IPS-18c (cell line): ENCODE data around the gene ZNF8.
"Not testable (repeated sequence)": the region's sequence is repeated elsewhere in the genome, so short reads cannot be mapped to it uniquely, and the experiment has no call there.

Experiments
- H3K4me3 ChIP-seq: 2 replicates; pipeline ENCODE4 v1.7.0; 2013; ENCODE audit warnings: low read depth, mild to moderate bottlenecking, low read length, moderate library complexity; ENCODE audit not compliant: insufficient read depth
- H3K9me3 ChIP-seq: one replicate; pipeline ENCODE4 v1.6.1; 2013; ENCODE audit warnings: mild to moderate bottlenecking, low read length, moderate library complexity; ENCODE audit not compliant: control insufficient read depth, insufficient read depth

Gene ZNF8

GRCh38 chr19:58279042-58279924 is 528 bp downstream of the ZNF8 start:
- H3K4me3 ChIP-seq = peak overlapping the region; percentile 99
- no peaks in the 10 kb centered on the region for H3K9me3 ChIP-seq

GRCh38 chr19:58279925-58280316 is 1.2 kb downstream of the ZNF8 start:
- no peaks in the 10 kb centered on the region for H3K9me3 ChIP-seq
- H3K4me3 ChIP-seq = peak overlapping the region; percentile 99; the same call in 1 of the 2 replicates

- no peaks in the 10 kb centered on the region for H3K9me3 ChIP-seq
Measured at GRCh38 chr19:58284199-58284598, 5.4 kb downstream of the ZNF8 start.

DNA sequence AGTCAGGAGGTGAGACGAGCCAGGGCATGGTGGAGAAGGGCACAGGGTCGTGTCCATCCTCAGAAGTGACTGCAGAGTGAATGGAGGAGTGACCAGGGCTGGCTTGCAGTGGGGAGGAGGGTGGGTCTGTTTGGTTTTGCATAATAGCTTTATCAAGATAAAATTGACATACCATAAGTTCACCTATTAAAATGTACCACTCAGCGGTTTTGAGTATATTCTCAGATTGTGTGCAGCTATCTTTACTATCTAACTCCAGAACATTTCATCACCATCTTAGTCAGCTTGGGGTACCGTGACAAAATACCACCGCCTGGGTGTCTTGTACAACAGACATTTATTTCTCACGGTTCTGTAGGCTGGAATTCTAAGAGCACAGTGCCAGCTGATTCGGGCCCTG is 13.2 kb downstream of the ZNF8 start:
- no peak overlapping the region for H3K4me3 ChIP-seq
- peaks cover 4% of the 10 kb centered on the region for H3K9me3 ChIP-seq

More at GRCh38 chr19:58284199-58284598, 5.4 kb downstream of the ZNF8 start:
- H3K4me3 ChIP-seq = no peak overlapping the region

DNA sequence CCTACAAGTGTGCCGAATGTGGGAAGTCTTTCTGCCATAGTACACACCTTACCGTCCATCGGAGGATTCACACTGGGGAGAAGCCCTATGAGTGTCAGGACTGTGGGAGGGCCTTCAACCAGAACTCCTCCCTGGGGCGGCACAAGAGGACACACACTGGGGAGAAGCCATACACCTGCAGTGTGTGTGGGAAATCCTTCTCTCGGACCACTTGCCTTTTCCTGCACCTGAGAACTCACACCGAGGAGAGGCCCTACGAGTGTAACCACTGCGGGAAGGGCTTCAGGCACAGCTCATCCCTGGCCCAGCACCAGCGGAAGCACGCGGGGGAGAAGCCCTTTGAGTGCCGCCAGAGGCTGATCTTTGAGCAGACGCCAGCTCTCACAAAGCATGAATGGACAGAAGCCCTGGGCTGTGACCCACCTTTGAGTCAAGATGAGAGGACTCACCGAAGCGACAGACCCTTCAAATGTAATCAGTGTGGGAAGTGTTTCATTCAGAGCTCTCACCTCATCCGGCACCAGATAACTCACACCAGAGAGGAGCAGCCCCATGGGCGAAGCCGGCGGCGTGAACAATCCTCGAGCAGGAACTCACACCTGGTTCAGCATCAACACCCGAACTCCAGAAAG is 16.1 kb downstream of the ZNF8 start:
- peaks cover 4% of the 10 kb centered on the region for H3K9me3 ChIP-seq
- H3K4me3 ChIP-seq = no peak overlapping the region

- H3K4me3 ChIP-seq = no peak overlapping the region
- peaks cover 4% of the 10 kb centered on the region for H3K9me3 ChIP-seq
Measured at GRCh38 chr19:58296104-58296503, 17.3 kb downstream of the ZNF8 start.

DNA sequence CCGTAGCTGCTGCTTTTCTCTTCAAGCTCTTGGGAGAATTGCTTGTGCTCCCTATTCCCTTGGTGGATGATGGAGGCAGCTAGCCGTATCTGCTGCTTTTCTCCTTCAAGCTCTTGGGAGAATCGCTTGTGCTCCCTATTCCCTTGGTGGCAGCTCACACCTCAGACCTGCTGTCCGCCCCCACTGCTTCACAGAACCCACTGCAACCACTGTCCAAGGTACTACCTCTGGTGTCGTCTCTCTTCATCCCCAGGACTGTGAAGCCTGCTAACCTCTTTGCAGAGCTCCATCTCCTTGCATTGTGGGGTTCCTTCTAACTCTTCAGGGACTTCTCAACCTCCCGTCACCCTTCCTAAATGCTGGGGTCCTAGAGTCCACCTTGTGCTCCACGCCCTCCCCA is 21.9 kb downstream of the ZNF8 start:
- H3K4me3 ChIP-seq = no peak overlapping the region
- H3K9me3 ChIP-seq = peaks cover 2% of the 10 kb centered on the region

DNA sequence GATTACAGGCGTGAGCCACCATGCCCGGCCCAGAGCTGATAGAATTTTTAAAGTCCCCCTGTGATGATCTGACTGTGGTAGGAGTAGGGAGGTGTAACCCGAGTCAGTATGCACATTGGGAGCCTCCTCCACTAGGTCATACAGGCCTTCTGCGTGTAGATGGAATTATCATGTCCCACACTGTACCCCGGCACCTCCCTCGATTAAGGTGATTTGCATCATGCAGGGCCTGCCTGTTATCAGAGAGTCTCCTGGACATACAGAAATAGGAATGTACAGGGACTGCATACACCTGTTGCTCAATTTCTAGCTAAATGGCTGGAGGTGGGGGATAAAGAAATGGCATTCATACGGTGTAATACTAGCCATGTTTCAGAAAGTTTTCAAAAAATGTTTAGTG is 25.5 kb downstream of the ZNF8 start:
- Histone ChIP-seq H3K9me3 (peaks cover 2% of the 10 kb centered on the region), H3K4me3 (peak overlapping the region; percentile 29)

DNA sequence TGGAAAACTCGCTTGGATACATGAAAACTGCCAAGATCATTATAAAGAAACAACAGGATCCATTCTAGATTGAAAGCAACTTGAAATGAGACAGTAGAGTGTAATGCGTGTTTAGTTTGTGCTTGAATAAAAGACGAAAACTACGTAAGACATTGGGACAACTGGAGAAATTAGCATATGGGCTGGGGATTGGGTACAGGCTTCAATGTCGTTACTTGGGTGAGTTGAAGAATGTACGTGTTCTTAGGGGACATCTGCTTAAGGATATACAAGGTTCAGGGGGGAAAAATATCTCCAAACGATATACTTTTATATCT is 26.0 kb downstream of the ZNF8 start:
- peak overlapping the region; percentile 29; the same call in 1 of the 2 replicates for H3K4me3 ChIP-seq

GRCh38 chr19:58305065-58305931 is 26.5 kb downstream of the ZNF8 start, which contains the start of gene ERVK3-1:
Gene ERVK3-1, plus strand, starts transcription at chr19:58305377. Its CDS starts 6,792 bp downstream, at chr19:58312169.
- peaks cover 2% of the 10 kb centered on the region for H3K9me3 ChIP-seq

More for the DNA sequence above, 26.0 kb downstream of the ZNF8 start:
- peaks cover 2% of the 10 kb centered on the region for H3K9me3 ChIP-seq

DNA sequence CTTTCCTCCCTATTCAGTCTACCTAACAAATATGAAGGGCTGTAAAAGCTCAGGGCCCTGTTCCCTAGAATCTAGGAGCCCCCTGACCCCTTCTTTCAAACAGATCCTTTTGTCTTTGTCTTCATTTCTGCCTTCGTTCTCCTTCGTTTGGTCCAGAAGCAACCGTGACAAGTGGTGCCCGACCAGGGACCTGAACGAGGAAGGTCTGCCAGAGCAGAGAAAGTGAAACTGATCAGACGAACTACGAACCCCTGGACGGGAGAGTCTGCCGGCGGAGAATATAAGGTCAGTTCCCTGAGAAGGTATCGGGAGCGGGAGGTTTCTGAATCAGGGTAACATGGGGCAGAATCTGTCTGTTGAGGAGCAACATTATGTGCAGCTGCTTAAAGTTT is 27.2 kb downstream of the ZNF8 start:
- H3K9me3 ChIP-seq = peaks cover 2% of the 10 kb centered on the region

More at GRCh38 chr19:58305065-58305931, 26.5 kb downstream of the ZNF8 start, which contains the start of gene ERVK3-1:
- peak within 1 kb of the TSS; percentile 99 for H3K4me3 ChIP-seq

DNA sequence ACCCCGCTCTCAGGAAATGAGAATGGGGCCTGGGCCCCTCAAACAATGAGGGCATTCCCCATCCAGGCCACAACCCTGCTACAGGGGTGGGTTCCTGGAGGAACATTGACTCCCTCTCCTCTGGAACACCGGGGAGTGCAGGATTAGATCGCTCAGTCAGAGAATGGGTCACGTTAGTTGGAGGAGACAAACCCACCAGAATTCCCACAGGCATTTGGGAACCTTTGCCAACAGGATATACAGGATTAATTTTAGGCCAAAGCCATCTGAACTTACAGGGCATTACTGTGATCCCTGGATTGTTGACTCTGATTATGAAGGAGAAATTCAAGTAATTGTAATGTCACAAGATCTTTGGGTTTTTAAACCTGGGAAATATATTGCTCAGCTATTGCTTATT is 29.0 kb downstream of the ZNF8 start:
- peaks cover 2% of the 10 kb centered on the region for H3K9me3 ChIP-seq
- H3K4me3 ChIP-seq = no peak overlapping the region

More for the DNA sequence above, 27.2 kb downstream of the ZNF8 start:
- peak overlapping the region; percentile 99 for H3K4me3 ChIP-seq

GRCh38 chr19:58310685-58311084 is 31.9 kb downstream of the ZNF8 start:
- not testable (repeated sequence) for H3K9me3 ChIP-seq, H3K4me3 ChIP-seq

GRCh38 chr19:58311345-58311865 is 32.6 kb downstream of the ZNF8 start:
- Histone ChIP-seq H3K9me3 (no peaks in the 10 kb centered on the region), H3K4me3 (no peak overlapping the region)

GRCh38 chr19:58315580-58315979 is 36.8 kb downstream of the ZNF8 start:
- Histone ChIP-seq H3K9me3 (no peaks in the 10 kb centered on the region), H3K4me3 (no peak overlapping the region)

DNA sequence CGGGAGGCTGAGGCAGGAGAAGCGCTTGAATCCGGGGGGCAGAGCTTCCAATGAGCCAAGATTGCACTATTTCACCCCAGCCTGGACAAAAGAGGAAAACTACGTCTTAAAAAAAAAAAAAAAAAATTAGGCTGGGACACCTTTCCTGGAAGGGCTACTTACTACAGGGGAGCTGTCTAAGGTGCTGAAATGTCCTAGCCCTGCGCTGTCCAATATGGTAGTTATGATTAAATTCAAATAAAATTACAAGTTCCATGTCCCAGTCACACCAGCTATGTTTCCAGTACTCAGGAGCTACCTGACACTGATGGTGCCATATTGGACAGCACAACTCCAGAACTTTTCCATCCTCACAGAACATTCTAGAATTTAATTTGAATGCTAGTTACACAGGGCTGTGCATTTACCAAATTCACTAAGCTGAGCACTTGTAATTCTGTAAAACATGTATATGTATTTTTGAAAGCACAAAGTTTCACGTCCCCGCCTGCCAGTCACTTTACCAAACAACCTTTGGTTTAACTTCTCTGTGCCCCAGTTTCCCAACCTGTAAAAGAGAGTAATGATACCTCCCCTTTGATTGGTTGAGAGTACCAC is 38.8 kb downstream of the ZNF8 start:
- no peaks in the 10 kb centered on the region for H3K9me3 ChIP-seq
- H3K4me3 ChIP-seq = no peak overlapping the region

DNA sequence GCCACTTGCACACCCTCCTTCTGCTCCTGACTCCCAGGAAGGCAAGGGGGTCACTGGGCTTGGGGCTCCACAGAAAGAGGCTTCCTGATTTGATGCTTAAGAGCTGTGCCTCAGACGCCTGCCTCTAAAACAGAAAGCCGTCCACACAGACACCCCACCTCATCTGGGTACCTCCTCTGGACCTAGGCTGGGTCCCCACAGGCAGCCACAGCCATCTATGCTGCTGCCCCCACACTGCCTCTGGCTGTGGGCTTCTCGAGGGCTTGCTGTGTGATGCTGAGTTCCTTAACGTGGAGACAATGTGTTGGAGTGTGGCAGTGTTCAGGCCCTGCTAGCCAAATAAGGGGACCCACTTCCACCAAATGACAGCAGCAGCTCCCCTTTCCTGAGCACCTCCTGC is 39.5 kb downstream of the ZNF8 start:
- Histone ChIP-seq H3K9me3 (no peaks in the 10 kb centered on the region), H3K4me3 (no peak overlapping the region)
